Nephron (organoid): ENCODE results near the gene BLOC1S6.
A peak's percentile ranks its signal among the peaks of the same experiment; 100 is the strongest.

Experiments
- H3K27ac Mint-ChIP-seq, 3 experiments: 2 replicates each; pipeline ENCODE4 v1.8.0; 2020; ENCODE audit warnings: mixed read lengths in 3 of 3, mild to moderate bottlenecking in 2 of 3, moderate library complexity in 1 of 3
- H3K27me3 Mint-ChIP-seq: 2 replicates; pipeline ENCODE4 v1.8.0; 2021; ENCODE audit warnings: low read depth, mild to moderate bottlenecking, moderate library complexity, mixed read lengths
- H3K36me3 Mint-ChIP-seq: 2 replicates; pipeline ENCODE4 v1.8.0; 2020; ENCODE audit warnings: low read depth, mixed read lengths
- H3K4me1 Mint-ChIP-seq: 2 replicates; pipeline ENCODE4 v1.8.0; 2020; ENCODE audit warnings: mixed read lengths
- H3K4me3 Mint-ChIP-seq, 3 experiments: 2 replicates each; pipeline ENCODE4 v1.8.0; 2020; ENCODE audit warnings: mild to moderate bottlenecking in 3 of 3, mixed read lengths in 3 of 3, moderate library complexity in 2 of 3
- H3K9me3 Mint-ChIP-seq: 2 replicates; pipeline ENCODE4 v1.8.0; 2020; ENCODE audit warnings: mixed read lengths
- CTCF ChIP-seq, 3 experiments: fragments of 200-600 bp; sonication (generic); IDR thresholded peaks; one replicate each; pipeline ENCODE4 v1.5.0; 2021; ENCODE audit warnings: antibody characterized with exemption in 3 of 3; ENCODE audit not compliant: unreplicated experiment in 3 of 3

Gene BLOC1S6

GRCh38 chr15:45589256-45589655, 2.1 kb downstream of the BLOC1S6 start:
- Mint-ChIP-seq H3K4me1 (peaks cover 23% of the 10 kb centered on the region), H3K36me3 (peaks cover 19% of the 10 kb centered on the region)
- TF ChIP-seq CTCF (IDR thresholded peaks at IDR 0.05; ENCODE audit: unreplicated experiment in 3 of 3): no peak

GRCh38 chr15:45594319-45594718, 7.1 kb downstream of the BLOC1S6 start:
- Mint-ChIP-seq H3K27me3 (no peaks in the 10 kb centered on the region), H3K36me3 (peaks cover 57% of the 10 kb centered on the region), H3K27ac (no peak overlapping the region), H3K9me3 (peaks cover 17% of the 10 kb centered on the region), H3K4me3 (no peak overlapping the region), H3K4me1 (peaks cover 4% of the 10 kb centered on the region)
- TF ChIP-seq CTCF (IDR thresholded peaks at IDR 0.05; ENCODE audit: unreplicated experiment in 3 of 3): no peak

More at GRCh38 chr15:45589256-45589655, 2.1 kb downstream of the BLOC1S6 start:
- peak overlapping the region; percentile 100 for H3K27ac Mint-ChIP-seq
- peak overlapping the region; percentile 95 to 97 (median 95) for H3K4me3 Mint-ChIP-seq
- H3K9me3 Mint-ChIP-seq: peaks cover 5% of the 10 kb centered on the region
- no peaks in the 10 kb centered on the region for H3K27me3 Mint-ChIP-seq

- H3K9me3 Mint-ChIP-seq: peaks cover 17% of the 10 kb centered on the region
- H3K27ac Mint-ChIP-seq: no peak overlapping the region
- no peaks in the 10 kb centered on the region for H3K27me3 Mint-ChIP-seq
- H3K36me3 Mint-ChIP-seq: peaks cover 57% of the 10 kb centered on the region
- H3K4me1 Mint-ChIP-seq: no peaks in the 10 kb centered on the region
- no peak for TF ChIP-seq CTCF (IDR thresholded peaks at IDR 0.05; ENCODE audit: unreplicated experiment in 3 of 3)
- no peak overlapping the region for H3K4me3 Mint-ChIP-seq
Measured at GRCh38 chr15:45594835-45595530, 7.8 kb downstream of the BLOC1S6 start.

GRCh38 chr15:45603881-45604280, 16.7 kb downstream of the BLOC1S6 start:
- peaks cover 31% of the 10 kb centered on the region for H3K36me3 Mint-ChIP-seq
- no peaks in the 10 kb centered on the region for H3K4me1 Mint-ChIP-seq
- TF ChIP-seq CTCF (IDR thresholded peaks at IDR 0.05; ENCODE audit: unreplicated experiment in 3 of 3): no peak
- H3K9me3 Mint-ChIP-seq: peaks cover 4% of the 10 kb centered on the region
- H3K27me3 Mint-ChIP-seq: no peaks in the 10 kb centered on the region
- no peak overlapping the region for H3K4me3 Mint-ChIP-seq
- no peak overlapping the region for H3K27ac Mint-ChIP-seq

GRCh38 chr15:45604326-45604725, 17.1 kb downstream of the BLOC1S6 start:
- Mint-ChIP-seq H3K9me3 (peaks cover 4% of the 10 kb centered on the region), H3K27me3 (no peaks in the 10 kb centered on the region), H3K36me3 (peaks cover 33% of the 10 kb centered on the region), H3K4me3 (no peak overlapping the region), H3K27ac (no peak overlapping the region), H3K4me1 (no peaks in the 10 kb centered on the region)
- no peak for TF ChIP-seq CTCF (IDR thresholded peaks at IDR 0.05; ENCODE audit: unreplicated experiment in 3 of 3)

- no peak overlapping the region for H3K4me3 Mint-ChIP-seq
- no peaks in the 10 kb centered on the region for H3K9me3 Mint-ChIP-seq
- H3K27ac Mint-ChIP-seq: no peak overlapping the region
- H3K36me3 Mint-ChIP-seq: peaks cover 28% of the 10 kb centered on the region
- no peaks in the 10 kb centered on the region for H3K4me1 Mint-ChIP-seq
- H3K27me3 Mint-ChIP-seq: no peaks in the 10 kb centered on the region
- no peak for TF ChIP-seq CTCF (IDR thresholded peaks at IDR 0.05; ENCODE audit: unreplicated experiment in 3 of 3)
Measured at GRCh38 chr15:45606413-45606812, 19.2 kb downstream of the BLOC1S6 start.
